Measurements from ENCODE around the gene DHRS7C.

DHRS7C gene

GRCh38 chr17:9755083-9755482 is 36.3 kb downstream of the DHRS7C start:
- no peak for DNase-seq

- no peak for DNase-seq
These were observed 40.9 kb downstream of the DHRS7C start for GRCh38 chr17:9750524-9750923.

GRCh38 chr17:9729735-9730420 is 61.5 kb downstream of the DHRS7C start:
- no peak for DNase-seq

- DNase-seq, result no peak
These were observed 62.2 kb downstream of the DHRS7C start for GRCh38 chr17:9729034-9729650.

- no peak for DNase-seq
These were observed 62.8 kb downstream of the DHRS7C start for GRCh38 chr17:9728564-9728963.

GRCh38 chr17:9728005-9728404 is 63.4 kb downstream of the DHRS7C start:
- no peak for DNase-seq

GRCh38 chr17:9726291-9726690 is 65.1 kb downstream of the DHRS7C start:
- DNase-seq, result no peak

GRCh38 chr17:9725575-9725974 is 65.8 kb downstream of the DHRS7C start:
- DNase-seq, result no peak

All from NCI-H2107 (cell line).